ENCODE results near the gene PDE6B. TPM values are rescaled to one million over a fixed set of nuclear protein-coding genes. Genes with fewer than 3 reads are reported as not detected.

Gene PDE6B
- polyA plus RNA-seq, 2 of the 4 experiments (the other 2 are of a cell fraction): not detected

- DNase-seq (ENCODE audit: low read depth in 1 of 2, low spot score in 1 of 2) (no peak), FAIRE-seq (no peak), ATAC-seq (no peak)
- ChIA-PET CTCF (no interaction called here), POLR2A (no interaction called here)
- no peak overlapping the region for H3K4me2 ChIP-seq
- TF ChIP-seq NPAS2 (CRISPR knock-in tag; IDR thresholded peaks at IDR 0.05; ENCODE audit: borderline replicate concordance): no peak
- TF ChIP-seq BHLHE40 (IDR thresholded peaks at IDR 0.05; ENCODE audit: low read depth, low read length): no peak
- TF ChIP-seq CEBPB (IDR thresholded peaks at IDR 0.05): no peak
- no peak for TF ChIP-seq CHD4 (IDR thresholded peaks at IDR 0.05; ENCODE audit: borderline replicate concordance)
- no peaks in the 10 kb centered on the region for H3K4me1 ChIP-seq
- H3K27ac ChIP-seq: no peak overlapping the region
- WGBS (ENCODE audit: missing lambda C conversion rate): 36% methylated on average over 18 of the region's 20 CpGs
- H3K4me3 ChIP-seq: no peak overlapping the region
- H3K9me3 ChIP-seq: no peaks in the 10 kb centered on the region
Measured at GRCh38 chr4:629915-630641, 4.7 kb downstream of the PDE6B start.

DNA sequence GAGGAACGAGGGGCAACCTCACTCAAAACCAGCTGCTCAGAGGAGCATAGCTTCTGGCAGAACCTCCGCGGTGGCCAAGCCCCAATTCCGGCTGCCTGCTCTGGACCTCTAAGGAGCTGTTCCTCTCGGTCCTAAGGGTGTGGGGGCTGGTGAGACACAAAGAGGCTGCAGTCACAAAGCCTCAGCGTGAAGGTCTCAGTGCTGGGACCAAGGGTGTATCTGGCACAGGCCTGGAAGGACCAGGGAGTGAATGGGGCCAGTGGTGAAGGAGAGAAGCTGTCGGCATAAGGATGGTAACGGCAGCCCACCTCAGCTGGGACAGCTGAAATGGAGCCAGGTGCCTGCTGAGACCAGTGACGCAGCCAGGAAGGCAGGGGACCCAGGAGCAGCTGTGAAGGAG, 5.3 kb downstream of the PDE6B start:
- Histone ChIP-seq H3K4me2 (no peak overlapping the region), H3K4me3 (no peak overlapping the region), H3K4me1 (no peaks in the 10 kb centered on the region), H3K9me3 (no peaks in the 10 kb centered on the region), H3K27ac (no peak overlapping the region)
- 45% methylated on average over 5 of the region's 9 CpGs for WGBS (ENCODE audit: missing lambda C conversion rate)
- ATAC-seq: no peak
- no peak for FAIRE-seq
- POLR2A ChIA-PET: no interaction called here
- CTCF ChIA-PET: no interaction called here
- TF ChIP-seq ZNF302 (CRISPR knock-in tag; IDR thresholded peaks at IDR 0.05) (no peak), HOXA7 (CRISPR knock-in tag; IDR thresholded peaks at IDR 0.05) (no peak), ELK1 (IDR thresholded peaks at IDR 0.05; ENCODE audit: low read depth, low read length) (no peak), ZSCAN20 (CRISPR knock-in tag; IDR thresholded peaks at IDR 0.05) (no peak), NPAS2 (CRISPR knock-in tag; IDR thresholded peaks at IDR 0.05; ENCODE audit: borderline replicate concordance) (no peak), POLR2A (IDR thresholded peaks at IDR 0.05; ENCODE audit: low read length) (no peak), PHF8 (IDR thresholded peaks at IDR 0.05; ENCODE audit: borderline replicate concordance, low read depth) (no peak), HOXB5 (CRISPR knock-in tag; IDR thresholded peaks at IDR 0.05) (no peak), RAD21 (conservative IDR thresholded peaks at IDR 0.05 in 1 of 2, IDR thresholded peaks at IDR 0.05 in 1 of 2) (no peak), ZC3H11A (IDR thresholded peaks at IDR 0.05) (no peak), JUNB (IDR thresholded peaks at IDR 0.05) (no peak), KDM1A (IDR thresholded peaks at IDR 0.05; ENCODE audit: low read depth) (no peak), CTCF (IDR thresholded peaks at IDR 0.05) (no peak)
- TF ChIP-seq, protein P1, sequence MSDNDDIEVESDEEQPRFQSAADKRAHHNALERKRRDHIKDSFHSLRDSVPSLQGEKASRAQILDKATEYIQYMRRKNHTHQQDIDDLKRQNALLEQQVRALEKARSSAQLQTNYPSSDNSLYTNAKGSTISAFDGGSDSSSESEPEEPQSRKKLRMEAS (IDR thresholded peaks at IDR 0.05): no peak
- TF ChIP-seq, protein P2, sequence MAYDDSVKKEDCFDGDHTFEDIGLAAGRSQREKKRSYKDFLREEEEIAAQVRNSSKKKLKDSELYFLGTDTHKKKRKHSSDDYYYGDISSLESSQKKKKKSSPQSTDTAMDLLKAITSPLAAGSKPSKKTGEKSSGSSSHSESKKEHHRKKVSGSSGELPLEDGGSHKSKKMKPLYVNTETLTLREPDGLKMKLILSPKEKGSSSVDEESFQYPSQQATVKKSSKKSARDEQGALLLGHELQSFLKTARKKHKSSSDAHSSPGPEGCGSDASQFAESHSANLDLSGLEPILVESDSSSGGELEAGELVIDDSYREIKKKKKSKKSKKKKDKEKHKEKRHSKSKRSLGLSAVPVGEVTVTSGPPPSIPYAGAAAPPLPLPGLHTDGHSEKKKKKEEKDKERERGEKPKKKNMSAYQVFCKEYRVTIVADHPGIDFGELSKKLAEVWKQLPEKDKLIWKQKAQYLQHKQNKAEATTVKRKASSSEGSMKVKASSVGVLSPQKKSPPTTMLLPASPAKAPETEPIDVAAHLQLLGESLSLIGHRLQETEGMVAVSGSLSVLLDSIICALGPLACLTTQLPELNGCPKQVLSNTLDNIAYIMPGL (CRISPR knock-in tag; IDR thresholded peaks at IDR 0.05; ENCODE audit: borderline replicate concordance): no peak
- TF ChIP-seq, protein P3, sequence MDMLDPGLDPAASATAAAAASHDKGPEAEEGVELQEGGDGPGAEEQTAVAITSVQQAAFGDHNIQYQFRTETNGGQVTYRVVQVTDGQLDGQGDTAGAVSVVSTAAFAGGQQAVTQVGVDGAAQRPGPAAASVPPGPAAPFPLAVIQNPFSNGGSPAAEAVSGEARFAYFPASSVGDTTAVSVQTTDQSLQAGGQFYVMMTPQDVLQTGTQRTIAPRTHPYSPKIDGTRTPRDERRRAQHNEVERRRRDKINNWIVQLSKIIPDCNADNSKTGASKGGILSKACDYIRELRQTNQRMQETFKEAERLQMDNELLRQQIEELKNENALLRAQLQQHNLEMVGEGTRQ (IDR thresholded peaks at IDR 0.05): no peak
- DNase-seq (ENCODE audit: low read depth in 1 of 2, low spot score in 1 of 2): no peak
